ENCODE data around the gene CD22.

CD22 gene

DNA sequence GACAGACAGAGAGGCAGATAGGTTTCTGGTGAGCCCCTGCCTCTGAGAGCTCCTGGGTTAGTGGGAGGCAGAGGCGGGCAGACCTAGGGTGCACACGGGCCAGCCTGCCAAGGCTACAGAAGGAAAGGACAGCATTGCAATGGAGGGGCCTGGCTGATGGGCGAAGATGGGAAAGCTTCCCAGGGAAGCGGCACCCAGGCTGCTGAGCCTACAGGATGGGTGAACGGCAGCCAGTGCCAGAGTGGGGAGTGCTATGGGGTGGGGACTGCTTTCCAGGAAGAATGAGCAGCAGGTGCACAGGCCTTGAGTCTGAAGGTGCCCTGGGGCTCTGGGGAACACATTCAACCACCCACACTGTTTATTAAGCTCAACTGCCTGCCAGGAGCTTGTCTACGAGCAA, 37.7 kb upstream of the CD22 start:
- no peak for TF ChIP-seq JUND (IDR thresholded peaks at IDR 0.05; ENCODE audit: low read depth)
- DNase-seq (ENCODE audit: low read depth in 1 of 2, low spot score in 1 of 2) = peak in 1 of 2 experiments; percentile 63
- in situ Hi-C loops (cut with HindIII; ENCODE audit: low pct_unique_long_range_greater_than_20kb, low sequenced_read_pairs) = no loop called here

DNA sequence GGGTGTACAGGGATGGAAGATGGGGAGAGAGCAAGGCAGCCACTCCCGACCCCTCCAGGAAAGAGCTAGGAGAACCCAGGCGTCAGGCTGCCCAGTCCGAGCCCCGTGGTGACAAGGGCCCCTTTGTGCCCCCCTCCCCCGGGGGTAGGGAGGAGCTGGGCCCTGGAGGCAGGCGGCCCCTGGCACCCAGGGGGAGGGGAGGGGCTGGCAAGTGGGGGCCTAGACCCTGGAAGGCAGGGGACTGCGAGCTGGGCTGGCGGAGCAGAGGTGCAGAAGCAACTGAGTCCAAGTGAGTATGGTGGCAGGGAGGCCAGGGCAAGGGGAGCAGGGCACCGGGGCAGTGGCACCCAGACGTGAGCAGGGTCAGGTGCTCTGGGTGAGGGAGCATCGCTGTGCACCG, 37.1 kb upstream of the CD22 start, which contains the start of gene MAG:
Gene MAG, plus strand, starts transcription at position 246 of the 400 bp plus-strand sequence. CDS start 3,248 bp downstream, outside the sequence.
- DNase-seq (ENCODE audit: low read depth in 1 of 2, low spot score in 1 of 2) = no peak
- in situ Hi-C loops (cut with HindIII; ENCODE audit: low pct_unique_long_range_greater_than_20kb, low sequenced_read_pairs) = no loop called here
- no peak for TF ChIP-seq JUND (IDR thresholded peaks at IDR 0.05; ENCODE audit: low read depth)

DNA sequence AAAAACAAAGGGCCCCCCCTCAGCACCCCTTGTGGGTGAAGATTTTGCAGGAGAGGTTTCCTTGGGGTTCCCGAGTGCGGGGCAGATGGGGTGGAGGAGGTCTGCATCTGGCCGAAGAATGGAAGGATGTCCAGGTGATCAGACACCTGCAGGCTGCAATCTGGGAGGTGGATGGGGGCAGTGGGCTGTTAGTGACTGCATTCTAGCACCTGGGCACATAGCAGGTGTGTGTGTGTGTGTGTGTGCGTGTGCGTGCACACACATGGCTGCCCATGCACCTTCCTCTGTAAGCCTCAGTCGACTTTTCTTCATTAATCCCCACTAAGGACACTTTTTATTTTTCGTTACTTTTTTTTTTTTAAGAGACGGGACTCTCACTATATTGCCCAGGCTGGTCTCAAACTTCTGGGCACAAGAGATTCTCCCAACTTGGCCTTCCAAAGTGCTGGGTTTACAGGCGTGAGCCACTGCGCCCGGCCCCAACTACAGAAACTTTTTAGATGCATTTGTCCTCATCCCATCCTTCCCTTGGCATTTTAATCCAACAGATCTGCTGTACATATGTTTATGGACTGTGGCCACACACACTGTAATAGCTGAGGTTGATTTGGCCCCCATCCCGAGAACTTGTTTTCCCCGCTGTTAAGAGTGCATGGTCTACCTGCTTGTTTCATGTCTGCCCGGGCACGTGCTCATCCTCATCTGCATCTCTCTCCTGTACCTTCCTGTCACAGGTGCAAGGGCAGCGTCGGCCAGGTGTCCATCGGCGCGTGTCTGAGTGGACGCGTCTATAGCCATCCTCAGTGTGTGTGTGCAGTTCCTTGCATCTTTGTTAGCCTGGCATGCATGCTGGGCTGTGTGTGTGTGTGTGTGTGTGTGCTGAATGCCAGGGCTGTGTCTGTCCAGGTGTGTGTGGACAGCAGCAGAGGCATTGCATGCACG, 36.3 kb upstream of the CD22 start:
- in situ Hi-C loops (cut with HindIII; ENCODE audit: low pct_unique_long_range_greater_than_20kb, low sequenced_read_pairs) = no loop called here
- no peak for TF ChIP-seq JUND (IDR thresholded peaks at IDR 0.05; ENCODE audit: low read depth)
- DNase-seq (ENCODE audit: low read depth in 1 of 2, low spot score in 1 of 2) = no peak

DNA sequence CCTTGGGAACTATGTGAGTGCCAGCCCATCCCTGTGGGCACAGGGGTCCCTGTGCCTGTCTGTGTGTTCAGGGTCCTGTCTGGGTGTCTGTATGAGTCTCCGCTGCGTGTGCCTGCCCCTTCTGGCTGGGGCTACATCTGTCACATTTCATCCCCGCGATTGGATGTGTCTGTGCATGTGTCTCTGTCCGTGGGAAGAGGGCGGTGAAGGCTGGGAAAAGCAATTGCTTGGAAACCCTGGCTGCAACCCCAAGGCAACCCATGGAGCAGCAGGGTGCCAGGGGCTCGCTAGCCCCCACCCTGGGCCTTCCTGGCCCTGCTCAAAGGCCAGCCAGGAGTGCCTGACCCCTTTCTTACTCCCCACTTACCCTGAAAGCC, 35.6 kb upstream of the CD22 start:
- DNase-seq (ENCODE audit: low read depth in 1 of 2, low spot score in 1 of 2) = no peak
- no peak for TF ChIP-seq JUND (IDR thresholded peaks at IDR 0.05; ENCODE audit: low read depth)
- in situ Hi-C loops (cut with HindIII; ENCODE audit: low pct_unique_long_range_greater_than_20kb, low sequenced_read_pairs) = no loop called here

DNA sequence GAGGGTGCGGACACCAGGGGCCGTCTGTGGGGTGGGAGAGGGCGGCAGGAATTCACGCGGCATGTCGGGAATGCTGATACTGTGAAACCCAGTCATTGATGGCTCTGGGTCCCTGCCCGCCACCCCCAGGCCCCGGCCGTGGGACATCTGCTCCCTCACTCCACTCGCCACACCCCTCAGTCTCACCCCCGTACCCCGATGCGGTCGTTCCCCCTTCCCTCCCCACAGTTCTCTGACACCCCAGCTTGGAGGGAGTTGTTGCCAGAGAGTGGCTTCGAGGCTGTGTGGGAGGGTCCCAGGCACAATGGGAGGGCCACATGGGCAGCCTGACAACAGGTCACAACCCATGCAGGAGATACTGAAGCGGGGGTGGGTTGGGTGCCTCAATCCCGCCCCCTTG, 35.2 kb upstream of the CD22 start:
- DNase-seq (ENCODE audit: low read depth in 1 of 2, low spot score in 1 of 2) = no peak
- no peak for TF ChIP-seq JUND (IDR thresholded peaks at IDR 0.05; ENCODE audit: low read depth)
- in situ Hi-C loops (cut with HindIII; ENCODE audit: low pct_unique_long_range_greater_than_20kb, low sequenced_read_pairs) = no loop called here

DNA sequence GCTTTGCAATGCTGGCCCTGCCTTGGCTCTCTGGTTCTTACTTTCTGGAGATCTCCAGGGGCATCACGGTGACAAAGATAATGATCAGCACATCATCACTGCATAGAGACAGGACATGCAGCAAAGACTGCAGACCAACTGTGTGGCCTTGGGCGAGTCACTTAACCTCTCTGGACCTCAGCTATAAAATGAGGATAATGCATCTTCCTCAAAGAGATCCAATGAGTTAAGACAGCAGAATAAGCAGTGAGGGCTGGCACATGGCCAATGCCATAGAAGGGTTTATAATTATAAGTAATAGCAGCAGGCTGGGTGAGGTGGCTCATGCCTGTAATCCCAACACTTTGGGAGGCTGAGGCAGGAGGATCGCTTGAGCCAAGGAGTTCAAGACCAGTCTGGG, 34.7 kb upstream of the CD22 start:
- in situ Hi-C loops (cut with HindIII; ENCODE audit: low pct_unique_long_range_greater_than_20kb, low sequenced_read_pairs) = no loop called here
- DNase-seq (ENCODE audit: low read depth in 1 of 2, low spot score in 1 of 2) = no peak
- TF ChIP-seq JUND (IDR thresholded peaks at IDR 0.05; ENCODE audit: low read depth) = no peak

DNA sequence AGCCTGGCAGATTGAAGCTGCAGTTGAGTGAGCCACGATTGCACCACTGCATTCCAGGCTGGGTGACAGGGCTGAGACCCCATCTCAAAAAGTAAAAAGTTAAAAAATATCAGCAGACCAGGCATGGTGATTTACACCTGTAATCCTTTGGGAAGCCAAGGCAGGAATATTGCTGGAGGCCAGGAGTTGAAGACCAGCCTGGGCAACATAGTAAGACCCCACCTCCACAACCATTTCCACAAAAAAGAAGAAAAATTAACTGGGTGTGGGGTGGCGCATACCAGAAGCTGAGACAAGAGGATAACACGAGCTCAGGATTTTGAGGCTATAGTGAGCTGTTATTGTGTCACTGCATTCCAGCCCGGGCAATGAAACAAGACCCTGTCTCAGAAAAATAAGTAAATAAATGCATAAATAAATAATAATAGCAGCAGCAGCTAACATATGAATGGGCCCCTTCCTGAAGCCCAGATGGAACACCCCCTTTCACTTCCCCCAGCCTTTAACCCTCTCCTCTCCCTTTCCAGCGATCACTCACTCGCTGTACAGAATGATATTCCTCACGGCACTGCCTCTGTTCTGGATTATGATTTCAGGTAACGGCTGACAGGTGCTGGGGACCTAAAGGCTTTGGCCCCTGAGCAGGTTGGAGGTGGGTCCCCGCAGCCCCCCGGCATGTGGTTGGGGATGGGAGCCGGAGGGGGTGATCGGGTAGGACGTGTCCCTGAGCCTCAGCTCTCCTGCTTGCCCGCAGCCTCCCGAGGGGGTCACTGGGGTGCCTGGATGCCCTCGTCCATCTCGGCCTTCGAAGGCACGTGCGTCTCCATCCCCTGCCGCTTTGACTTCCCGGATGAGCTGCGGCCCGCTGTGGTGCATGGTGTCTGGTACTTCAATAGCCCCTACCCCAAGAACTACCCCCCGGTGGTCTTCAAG, 33.9 kb upstream of the CD22 start:
- TF ChIP-seq JUND (IDR thresholded peaks at IDR 0.05; ENCODE audit: low read depth) = no peak
- in situ Hi-C loops (cut with HindIII; ENCODE audit: low pct_unique_long_range_greater_than_20kb, low sequenced_read_pairs) = no loop called here
- DNase-seq (ENCODE audit: low read depth in 1 of 2, low spot score in 1 of 2) = no peak

DNA sequence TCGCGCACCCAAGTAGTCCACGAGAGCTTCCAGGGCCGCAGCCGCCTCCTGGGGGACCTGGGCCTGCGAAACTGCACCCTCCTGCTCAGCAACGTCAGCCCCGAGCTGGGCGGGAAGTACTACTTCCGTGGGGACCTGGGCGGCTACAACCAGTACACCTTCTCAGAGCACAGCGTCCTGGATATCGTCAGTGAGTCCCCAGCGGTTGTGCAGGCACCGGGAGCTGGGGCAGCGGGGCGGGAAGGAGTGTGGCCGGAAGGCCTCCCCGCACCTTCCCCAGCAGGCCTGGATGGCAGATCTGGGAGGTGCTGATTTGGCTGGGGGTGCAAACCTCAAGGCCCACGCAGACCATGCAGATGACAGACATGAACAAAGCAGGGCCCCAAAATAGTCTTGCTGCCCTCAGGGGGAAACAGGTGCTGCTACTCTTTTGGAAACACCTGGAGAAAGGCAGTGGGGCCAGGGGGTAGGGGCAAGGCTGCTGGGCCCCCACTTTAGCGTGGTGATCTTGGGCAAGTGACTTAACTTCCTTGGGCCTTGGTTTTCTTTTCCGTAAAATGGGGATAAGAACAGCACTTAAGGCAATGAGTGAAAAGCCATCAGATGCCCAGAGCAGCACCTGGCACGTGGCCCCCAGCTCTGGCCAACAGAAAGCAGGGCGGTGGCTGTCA, 33.1 kb upstream of the CD22 start:
- in situ Hi-C loops (cut with HindIII; ENCODE audit: low pct_unique_long_range_greater_than_20kb, low sequenced_read_pairs) = no loop called here
- no peak for DNase-seq (ENCODE audit: low read depth in 1 of 2, low spot score in 1 of 2)
- no peak for TF ChIP-seq JUND (IDR thresholded peaks at IDR 0.05; ENCODE audit: low read depth)

DNA sequence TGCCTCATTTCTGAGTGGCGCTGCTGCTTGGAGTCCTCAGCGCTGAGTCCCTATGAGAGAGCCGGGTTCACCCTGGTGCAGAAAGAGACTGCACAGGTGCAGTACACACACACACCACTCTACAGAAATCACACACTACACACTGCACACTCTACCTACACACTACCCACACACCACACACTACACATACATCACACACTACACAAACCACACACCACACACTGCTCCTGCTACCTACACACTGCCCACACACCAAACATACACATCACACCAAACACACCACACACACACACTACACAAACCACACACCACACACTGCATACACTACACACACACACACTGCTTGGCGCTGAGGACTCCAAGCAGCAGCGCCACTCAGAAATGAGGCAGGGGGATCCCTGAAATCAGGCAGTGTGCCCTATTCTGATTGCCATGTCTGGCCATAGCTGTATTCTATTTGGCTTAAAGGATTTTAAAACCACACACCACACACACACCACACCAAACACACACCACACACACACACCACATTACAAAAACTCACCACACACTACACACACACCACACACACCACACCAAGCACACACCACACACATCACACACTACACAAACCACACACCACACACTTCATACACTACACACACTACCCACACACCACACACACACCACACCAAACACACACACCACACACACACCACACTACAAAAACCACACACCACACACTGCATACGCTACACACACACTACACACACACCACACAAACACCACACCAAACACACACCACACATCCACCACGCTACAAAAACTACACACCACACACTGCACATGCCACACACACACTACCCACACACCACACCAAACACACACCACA, 32.1 kb upstream of the CD22 start:
- in situ Hi-C loops (cut with HindIII; ENCODE audit: low pct_unique_long_range_greater_than_20kb, low sequenced_read_pairs) = no loop called here
- no peak for DNase-seq (ENCODE audit: low read depth in 1 of 2, low spot score in 1 of 2)
- no peak for TF ChIP-seq JUND (IDR thresholded peaks at IDR 0.05; ENCODE audit: low read depth)

DNA sequence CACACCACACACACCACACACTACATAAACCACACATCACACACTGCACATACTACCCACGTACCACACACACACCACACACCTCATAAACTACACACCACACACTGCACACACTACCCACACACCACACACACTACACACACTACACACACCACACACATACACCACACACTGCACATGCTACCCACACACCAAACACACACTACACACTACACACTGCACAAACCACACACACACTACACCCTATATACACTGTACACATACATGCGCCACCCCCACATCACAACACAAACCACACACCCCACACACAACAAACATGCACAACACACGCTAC, 31.5 kb upstream of the CD22 start:
- no peak for DNase-seq (ENCODE audit: low read depth in 1 of 2, low spot score in 1 of 2)

DNA sequence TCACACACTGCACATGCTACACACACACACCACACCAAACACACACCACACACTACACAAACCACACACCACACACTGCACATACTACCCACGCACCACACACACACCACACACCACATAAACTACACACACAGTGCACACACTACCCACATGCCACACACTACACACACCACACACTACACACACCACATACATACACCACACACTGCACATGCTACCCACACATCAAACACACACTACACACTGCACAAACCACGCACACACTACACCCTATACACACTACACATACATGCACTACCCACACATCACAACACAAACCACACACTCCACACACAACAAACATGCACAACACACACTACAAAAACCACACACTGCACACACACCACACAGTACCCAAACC, 31.1 kb upstream of the CD22 start:
- TF ChIP-seq JUND (IDR thresholded peaks at IDR 0.05; ENCODE audit: low read depth) = no peak
- in situ Hi-C loops (cut with HindIII; ENCODE audit: low pct_unique_long_range_greater_than_20kb, low sequenced_read_pairs) = no loop called here
- no peak for DNase-seq (ENCODE audit: low read depth in 1 of 2, low spot score in 1 of 2)

More for the DNA sequence above, 31.5 kb upstream of the CD22 start:
- in situ Hi-C loops (cut with HindIII; ENCODE audit: low pct_unique_long_range_greater_than_20kb, low sequenced_read_pairs) = no loop called here
- no peak for TF ChIP-seq JUND (IDR thresholded peaks at IDR 0.05; ENCODE audit: low read depth)

DNA sequence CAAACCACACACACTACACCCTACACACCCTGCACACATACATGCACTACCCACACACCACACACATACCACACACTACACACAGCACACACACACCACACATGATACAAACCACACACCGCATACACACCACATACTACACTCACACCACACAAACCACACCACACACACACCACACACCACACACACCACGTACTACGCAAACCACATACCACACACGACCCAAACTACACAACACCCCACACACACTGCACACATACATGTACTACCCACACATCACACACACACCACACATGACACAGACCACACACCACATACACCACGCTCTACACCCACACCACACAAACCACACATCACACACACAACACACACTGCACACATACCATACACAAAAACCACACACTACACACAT, 30.4 kb upstream of the CD22 start:
- TF ChIP-seq JUND (IDR thresholded peaks at IDR 0.05; ENCODE audit: low read depth) = no peak
- no peak for DNase-seq (ENCODE audit: low read depth in 1 of 2, low spot score in 1 of 2)
- in situ Hi-C loops (cut with HindIII; ENCODE audit: low pct_unique_long_range_greater_than_20kb, low sequenced_read_pairs) = no loop called here
